Activated T-cell treated with anti-CD3 and anti-CD28 coated beads for 4 hours (primary cell): ENCODE data around the gene ANO2.

ENCODE experiments used
- DNase-seq: peaks from one replicate; pipeline ENCODE4 v3.0.0-alpha.2; 2020

ANO2 gene

GRCh38 chr12:5964913-5965900 is 20.1 kb upstream of the ANO2 start:
- no peak for DNase-seq

GRCh38 chr12:5963515-5963914 is 18.5 kb upstream of the ANO2 start:
- DNase-seq, result no peak

GRCh38 chr12:5960783-5961182 is 15.7 kb upstream of the ANO2 start:
- no peak for DNase-seq

- DNase-seq, result no peak
Observed at GRCh38 chr12:5956987-5957386, 11.9 kb upstream of the ANO2 start.

GRCh38 chr12:5954661-5955060 is 9.6 kb upstream of the ANO2 start:
- DNase-seq, result no peak

- no peak for DNase-seq
Observed at GRCh38 chr12:5953835-5954586, 9.0 kb upstream of the ANO2 start.

GRCh38 chr12:5952031-5952430 is 7.0 kb upstream of the ANO2 start:
- DNase-seq, result no peak

GRCh38 chr12:5948696-5949095 is 3.6 kb upstream of the ANO2 start:
- no peak for DNase-seq

GRCh38 chr12:5947006-5947405 is 1.9 kb upstream of the ANO2 start:
- no peak for DNase-seq

GRCh38 chr12:5946388-5946787 is 1.3 kb upstream of the ANO2 start:
- DNase-seq, result no peak

GRCh38 chr12:5944688-5945070 is 380 bp downstream of the ANO2 start:
- no peak for DNase-seq

GRCh38 chr12:5944053-5944452 is 1.0 kb downstream of the ANO2 start:
- DNase-seq, result no peak

- no peak for DNase-seq
Observed at GRCh38 chr12:5941907-5942306, 3.2 kb downstream of the ANO2 start.

- no peak for DNase-seq
Observed at GRCh38 chr12:5927732-5928516, 17.1 kb downstream of the ANO2 start.

GRCh38 chr12:5925646-5926045 is 19.4 kb downstream of the ANO2 start:
- no peak for DNase-seq

- no peak for DNase-seq
Observed at GRCh38 chr12:5924342-5924741, 20.7 kb downstream of the ANO2 start.

GRCh38 chr12:5923751-5924150 is 21.3 kb downstream of the ANO2 start:
- no peak for DNase-seq

GRCh38 chr12:5923043-5923605 is 21.9 kb downstream of the ANO2 start:
- no peak for DNase-seq

GRCh38 chr12:5921966-5922899 is 22.8 kb downstream of the ANO2 start:
- no peak for DNase-seq

- no peak for DNase-seq
Observed at GRCh38 chr12:5921027-5921909, 23.8 kb downstream of the ANO2 start.
